WTC11 (cell line): ENCODE results near the gene DESI2.

Source experiments
- CREB1 ChIP-seq: sonication (generic); formaldehyde crosslinking; IDR thresholded peaks from 2 replicates; pipeline ENCODE4 v1.8.0; 2023; ENCODE audit warnings: mild to moderate bottlenecking, missing genetic modification reagents
- CTCF ChIP-seq: fragments of 200-600 bp; IDR thresholded peaks from 2 replicates; pipeline ENCODE4 v1.8.0; 2022; ENCODE audit warnings: antibody characterized with exemption
- GABPB1 ChIP-seq: sonication (generic); formaldehyde crosslinking; IDR thresholded peaks from 2 replicates; pipeline ENCODE4 v1.8.1; 2023; ENCODE audit warnings: mild to moderate bottlenecking, missing genetic modification reagents
- IRF1 ChIP-seq: sonication (generic); formaldehyde crosslinking; IDR thresholded peaks from 2 replicates; pipeline ENCODE4 v1.8.0; 2023; ENCODE audit warnings: missing genetic modification reagents
- SMAD4 ChIP-seq: sonication (generic); formaldehyde crosslinking; IDR thresholded peaks from 2 replicates; pipeline ENCODE4 v1.8.0; 2022; ENCODE audit warnings: mild to moderate bottlenecking, missing genetic modification reagents
- USF2 ChIP-seq: sonication (generic); formaldehyde crosslinking; IDR thresholded peaks from 2 replicates; pipeline ENCODE4 v1.8.1; 2023; ENCODE audit warnings: mild to moderate bottlenecking, missing genetic modification reagents, moderate library complexity
- ZNF232 ChIP-seq: sonication (generic); formaldehyde crosslinking; IDR thresholded peaks from 2 replicates; pipeline ENCODE4 v1.8.0; 2022; ENCODE audit warnings: mild to moderate bottlenecking, missing genetic modification reagents
- ZNF423 ChIP-seq: fragments of 250-450 bp; sonication (Bioruptor Pico); IDR thresholded peaks from 2 replicates; pipeline ENCODE4 v2.1.2; 2022; ENCODE audit warnings: mild to moderate bottlenecking, moderate library complexity
- TF ChIP-seq, protein P1 (sequence below): sonication (generic); formaldehyde crosslinking; IDR thresholded peaks from 2 replicates; pipeline ENCODE4 v1.8.0; 2022; ENCODE audit warnings: mild to moderate bottlenecking, missing genetic modification reagents

- TF ChIP-seq CTCF: no peak
- no peak for TF ChIP-seq ZNF232 (CRISPR knock-in tag)
- TF ChIP-seq CREB1: no peak
- TF ChIP-seq, protein P1, sequence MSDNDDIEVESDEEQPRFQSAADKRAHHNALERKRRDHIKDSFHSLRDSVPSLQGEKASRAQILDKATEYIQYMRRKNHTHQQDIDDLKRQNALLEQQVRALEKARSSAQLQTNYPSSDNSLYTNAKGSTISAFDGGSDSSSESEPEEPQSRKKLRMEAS (CRISPR knock-in tag): no peak
- TF ChIP-seq IRF1: no peak
- no peak for TF ChIP-seq GABPB1 (CRISPR knock-in tag)
- TF ChIP-seq SMAD4 (CRISPR knock-in tag): no peak
- TF ChIP-seq USF2 (CRISPR knock-in tag): no peak
- no peak for TF ChIP-seq ZNF423 (CRISPR knock-in tag)
Observed at GRCh38 chr1:244709476-244710368, 56.8 kb downstream of the DESI2 start.
